HG03378 (cell line): Measurements from ENCODE around the gene TESPA1.
"Not testable (repeated sequence)": the region's sequence is repeated elsewhere in the genome, so short reads cannot be mapped to it uniquely, and the experiment has no call there.

Experiments used
- ATAC-seq: cut with Tn5 transposase; IDR thresholded peaks from one replicate; pipeline ENCODE4 v1.9.1; 2021; ENCODE audit warnings: mild to moderate bottlenecking, moderate library complexity; ENCODE audit not compliant: unreplicated experiment

TESPA1 gene

GRCh38 chr12:54949073-54949711, 35.4 kb downstream of the TESPA1 start:
- ATAC-seq = no peak

- ATAC-seq = no peak
Observed at GRCh38 chr12:54948171-54948570, 36.4 kb downstream of the TESPA1 start.

- no peak for ATAC-seq
Observed at GRCh38 chr12:54945082-54945481, 39.5 kb downstream of the TESPA1 start.

GRCh38 chr12:54943292-54943691, 41.3 kb downstream of the TESPA1 start:
- ATAC-seq = not testable (repeated sequence)

GRCh38 chr12:54941659-54942058, 42.9 kb downstream of the TESPA1 start:
- no peak for ATAC-seq

- no peak for ATAC-seq
Observed at GRCh38 chr12:54940727-54941315, 43.7 kb downstream of the TESPA1 start.

- ATAC-seq = no peak
Observed at GRCh38 chr12:54937929-54938328, 46.6 kb downstream of the TESPA1 start.

GRCh38 chr12:54937376-54937775, 47.2 kb downstream of the TESPA1 start:
- no peak for ATAC-seq

- no peak for ATAC-seq
Observed at GRCh38 chr12:54936736-54937135, 47.8 kb downstream of the TESPA1 start.

- peak; percentile 97 for ATAC-seq
Observed at GRCh38 chr12:54935235-54935951, 49.2 kb downstream of the TESPA1 start.

GRCh38 chr12:54934419-54934818, 50.1 kb downstream of the TESPA1 start:
- no peak for ATAC-seq

- ATAC-seq = peak; percentile 48
Observed at GRCh38 chr12:54933376-54933775, 51.2 kb downstream of the TESPA1 start.

- ATAC-seq = no peak
Observed at GRCh38 chr12:54932691-54933090, 51.9 kb downstream of the TESPA1 start.

GRCh38 chr12:54932038-54932437, 52.5 kb downstream of the TESPA1 start:
- no peak for ATAC-seq

GRCh38 chr12:54929998-54930397, 54.6 kb downstream of the TESPA1 start:
- ATAC-seq = no peak

- no peak for ATAC-seq
Observed at GRCh38 chr12:54926246-54926645, 58.3 kb downstream of the TESPA1 start.

GRCh38 chr12:54924972-54925707, 59.4 kb downstream of the TESPA1 start:
- no peak for ATAC-seq

- no peak for ATAC-seq
Observed at GRCh38 chr12:54917001-54917488, 67.5 kb downstream of the TESPA1 start.
